Thoracic aorta (tissue), 2 donors: ENCODE data around the gene CYP27C1. TPM values are rescaled to one million over a fixed set of nuclear protein-coding genes. Genes with fewer than 3 reads are reported as not detected.

Experiments used
- ATAC-seq: fragments of 150-250 bp; one replicate; pipeline ENCODE4 v1.8.0; 2017; ENCODE audit warnings: low read depth; ENCODE audit not compliant: insufficient number of reproducible peaks, low FRiP score
- DNase-seq: peaks from one replicate; pipeline ENCODE4 v3.0.0-alpha.2; 2020; ENCODE audit warnings: low spot score
- H3K27ac ChIP-seq, 2 donors: fragments of 200-600 bp; sonication (generic); 1 replicate in 1 of 2; 2 replicates in 1 of 2; pipeline ENCODE4 v1.5.1; 2016; ENCODE audit warnings: mild to moderate bottlenecking in 2 of 2, moderate library complexity in 2 of 2
- H3K27me3 ChIP-seq: fragments of 200-600 bp; sonication (generic); replicated peaks from 2 replicates; pipeline ENCODE4 v1.6.0; 2016; ENCODE audit warnings: mild to moderate bottlenecking; ENCODE audit not compliant: insufficient read depth
- H3K36me3 ChIP-seq: fragments of 200-600 bp; sonication (generic); one replicate; pipeline ENCODE4 v1.5.1; 2016
- H3K4me1 ChIP-seq, 2 donors: fragments of 200-600 bp; sonication (generic); 1 replicate in 1 of 2; 2 replicates in 1 of 2; pipeline versions ENCODE4 v1.5.1 to v1.6.0; 2016; ENCODE audit warnings: low read depth in 2 of 2, mild to moderate bottlenecking in 1 of 2; ENCODE audit not compliant: control insufficient read depth in 1 of 2
- H3K4me3 ChIP-seq: fragments of 200-600 bp; sonication (generic); 2 replicates; pipeline ENCODE4 v1.5.1; 2016; ENCODE audit warnings: mild to moderate bottlenecking
- H3K9me3 ChIP-seq: fragments of 200-600 bp; sonication (generic); 2 replicates; pipeline ENCODE4 v1.5.1; 2016
- total RNA-seq, 2 donors: library from RNA; depleted of rRNA; stranded (reverse); fragments of >200 nt; gene quantifications; one replicate each; pipeline versions ENCODE4 v1.1.0 to v1.2.3, GENCODE V29; 2016
- TF ChIP-seq, protein P1 (sequence below): fragments of 200-600 bp; sonication (generic); IDR thresholded peaks from one replicate; pipeline ENCODE4 v1.5.1; 2019; ENCODE audit warnings: antibody characterized with exemption

The CYP27C1 gene
- total RNA-seq, 2 donors from 2014 or later = 0.35 TPM; not detected in 1

DNA sequence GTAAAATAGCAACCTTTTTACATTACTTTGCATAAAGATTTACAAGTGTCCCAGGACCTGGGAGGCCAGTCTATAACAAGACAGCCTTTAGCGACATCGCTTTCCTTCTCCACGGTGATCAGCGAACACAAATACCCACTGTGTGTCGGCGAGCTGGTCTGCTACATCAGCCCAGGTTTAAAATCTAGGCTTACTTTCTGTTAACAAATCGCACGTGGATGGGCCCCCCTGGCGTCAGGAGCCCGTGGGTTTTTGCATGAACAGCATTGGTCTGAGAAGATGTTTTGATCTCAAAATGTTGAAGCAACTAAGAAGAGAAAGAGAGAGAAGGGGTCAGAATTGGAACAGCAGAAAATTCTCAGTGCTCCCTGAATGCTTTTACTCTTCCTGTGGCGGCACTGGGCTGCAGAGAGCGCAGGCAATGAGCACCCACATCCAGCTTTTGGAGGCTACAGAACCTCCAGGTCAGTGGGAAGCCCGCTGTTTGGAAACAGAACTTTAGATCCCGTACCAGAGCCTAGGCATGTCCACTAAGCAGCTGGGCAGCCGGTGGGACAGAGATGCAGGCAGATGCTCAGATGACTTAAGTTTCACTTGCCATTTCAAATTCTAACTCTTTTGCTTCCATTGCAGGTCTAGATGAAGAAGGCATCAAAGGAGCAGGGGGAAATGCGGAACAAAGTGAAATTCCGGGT lies 32.9 kb downstream of the CYP27C1 start:
- no peaks in the 10 kb centered on the region for H3K4me1 ChIP-seq
- TF ChIP-seq, protein P1, sequence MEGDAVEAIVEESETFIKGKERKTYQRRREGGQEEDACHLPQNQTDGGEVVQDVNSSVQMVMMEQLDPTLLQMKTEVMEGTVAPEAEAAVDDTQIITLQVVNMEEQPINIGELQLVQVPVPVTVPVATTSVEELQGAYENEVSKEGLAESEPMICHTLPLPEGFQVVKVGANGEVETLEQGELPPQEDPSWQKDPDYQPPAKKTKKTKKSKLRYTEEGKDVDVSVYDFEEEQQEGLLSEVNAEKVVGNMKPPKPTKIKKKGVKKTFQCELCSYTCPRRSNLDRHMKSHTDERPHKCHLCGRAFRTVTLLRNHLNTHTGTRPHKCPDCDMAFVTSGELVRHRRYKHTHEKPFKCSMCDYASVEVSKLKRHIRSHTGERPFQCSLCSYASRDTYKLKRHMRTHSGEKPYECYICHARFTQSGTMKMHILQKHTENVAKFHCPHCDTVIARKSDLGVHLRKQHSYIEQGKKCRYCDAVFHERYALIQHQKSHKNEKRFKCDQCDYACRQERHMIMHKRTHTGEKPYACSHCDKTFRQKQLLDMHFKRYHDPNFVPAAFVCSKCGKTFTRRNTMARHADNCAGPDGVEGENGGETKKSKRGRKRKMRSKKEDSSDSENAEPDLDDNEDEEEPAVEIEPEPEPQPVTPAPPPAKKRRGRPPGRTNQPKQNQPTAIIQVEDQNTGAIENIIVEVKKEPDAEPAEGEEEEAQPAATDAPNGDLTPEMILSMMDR = no peak
- H3K27me3 ChIP-seq = no peaks in the 10 kb centered on the region
- no peaks in the 10 kb centered on the region for H3K36me3 ChIP-seq
- no peaks in the 10 kb centered on the region for H3K9me3 ChIP-seq
- no peak for DNase-seq
- no peak overlapping the region for H3K4me3 ChIP-seq
- no peak overlapping the region for H3K27ac ChIP-seq
- no peak for ATAC-seq

DNA sequence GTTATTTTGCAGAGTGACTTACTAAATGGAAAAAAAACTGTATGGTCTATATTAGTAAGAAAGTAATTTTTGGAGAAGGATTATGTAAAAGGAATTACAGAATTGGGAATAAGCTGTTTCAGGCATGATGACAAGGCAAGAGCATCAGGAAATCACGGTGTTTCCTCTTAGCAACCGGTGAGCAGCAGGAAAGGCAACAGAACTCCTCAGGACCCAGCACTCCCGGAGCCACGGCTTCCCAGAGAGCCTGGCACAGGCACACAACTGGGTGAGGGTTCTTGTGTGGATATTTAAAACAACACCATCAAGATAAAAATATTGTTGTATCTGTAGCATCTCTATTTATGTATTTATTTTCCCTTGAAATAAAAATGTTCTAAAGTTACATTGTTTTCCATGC lies 34.4 kb downstream of the CYP27C1 start:
- Histone ChIP-seq H3K36me3 (no peaks in the 10 kb centered on the region), H3K27me3 (no peaks in the 10 kb centered on the region), H3K4me1 (no peaks in the 10 kb centered on the region), H3K9me3 (peaks cover 1% of the 10 kb centered on the region), H3K4me3 (no peak overlapping the region), H3K27ac (no peak overlapping the region)
- DNase-seq (no peak), ATAC-seq (no peak)
- TF ChIP-seq, protein P1 = no peak

DNA sequence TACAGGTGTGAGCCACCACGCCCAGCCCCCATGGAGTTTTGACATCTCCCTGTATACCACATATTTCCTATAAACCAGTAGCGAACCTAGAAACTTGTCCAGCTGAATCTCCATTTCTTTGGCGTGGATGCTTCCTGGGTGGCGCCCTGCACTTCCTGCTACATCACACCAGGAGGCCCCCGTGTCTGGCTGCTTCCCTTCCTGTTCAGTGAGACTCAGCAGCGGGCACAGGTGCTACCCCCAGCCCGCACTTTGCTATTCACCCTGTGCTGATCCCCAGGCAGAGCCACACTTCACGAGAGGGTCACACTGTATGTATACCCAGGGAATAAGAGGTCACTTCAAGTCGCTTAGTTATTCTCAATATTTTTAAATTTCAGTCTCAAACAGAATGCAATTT lies 35.0 kb downstream of the CYP27C1 start:
- TF ChIP-seq, protein P1 = no peak
- Histone ChIP-seq H3K27ac (no peak overlapping the region), H3K4me3 (no peak overlapping the region), H3K4me1 (no peaks in the 10 kb centered on the region), H3K36me3 (no peaks in the 10 kb centered on the region), H3K9me3 (peaks cover 4% of the 10 kb centered on the region), H3K27me3 (no peaks in the 10 kb centered on the region)
- DNase-seq (no peak), ATAC-seq (no peak)

DNA sequence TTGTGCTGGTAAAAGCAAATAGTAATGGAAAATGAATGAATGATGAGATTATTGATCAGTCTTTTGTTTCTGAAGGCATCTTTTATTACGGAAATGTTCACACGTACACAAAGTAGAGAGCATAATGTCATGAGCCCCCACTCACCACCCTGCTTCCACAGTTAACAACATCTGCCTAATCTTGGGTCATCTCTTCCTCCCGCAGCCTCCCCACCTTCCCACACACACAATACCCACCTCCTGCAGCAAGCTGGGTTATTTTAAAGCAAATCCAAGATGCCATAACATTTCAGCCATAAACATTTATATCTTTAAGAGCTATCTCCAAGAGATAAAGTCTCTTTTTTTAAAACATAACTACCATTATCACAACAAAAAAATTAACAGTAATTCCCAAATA lies 36.3 kb downstream of the CYP27C1 start:
- Histone ChIP-seq H3K27me3 (no peaks in the 10 kb centered on the region), H3K4me3 (no peak overlapping the region), H3K27ac (no peak overlapping the region), H3K9me3 (peaks cover 4% of the 10 kb centered on the region), H3K36me3 (no peaks in the 10 kb centered on the region), H3K4me1 (no peaks in the 10 kb centered on the region)
- DNase-seq = no peak
- ATAC-seq = no peak
- TF ChIP-seq, protein P1 = no peak

DNA sequence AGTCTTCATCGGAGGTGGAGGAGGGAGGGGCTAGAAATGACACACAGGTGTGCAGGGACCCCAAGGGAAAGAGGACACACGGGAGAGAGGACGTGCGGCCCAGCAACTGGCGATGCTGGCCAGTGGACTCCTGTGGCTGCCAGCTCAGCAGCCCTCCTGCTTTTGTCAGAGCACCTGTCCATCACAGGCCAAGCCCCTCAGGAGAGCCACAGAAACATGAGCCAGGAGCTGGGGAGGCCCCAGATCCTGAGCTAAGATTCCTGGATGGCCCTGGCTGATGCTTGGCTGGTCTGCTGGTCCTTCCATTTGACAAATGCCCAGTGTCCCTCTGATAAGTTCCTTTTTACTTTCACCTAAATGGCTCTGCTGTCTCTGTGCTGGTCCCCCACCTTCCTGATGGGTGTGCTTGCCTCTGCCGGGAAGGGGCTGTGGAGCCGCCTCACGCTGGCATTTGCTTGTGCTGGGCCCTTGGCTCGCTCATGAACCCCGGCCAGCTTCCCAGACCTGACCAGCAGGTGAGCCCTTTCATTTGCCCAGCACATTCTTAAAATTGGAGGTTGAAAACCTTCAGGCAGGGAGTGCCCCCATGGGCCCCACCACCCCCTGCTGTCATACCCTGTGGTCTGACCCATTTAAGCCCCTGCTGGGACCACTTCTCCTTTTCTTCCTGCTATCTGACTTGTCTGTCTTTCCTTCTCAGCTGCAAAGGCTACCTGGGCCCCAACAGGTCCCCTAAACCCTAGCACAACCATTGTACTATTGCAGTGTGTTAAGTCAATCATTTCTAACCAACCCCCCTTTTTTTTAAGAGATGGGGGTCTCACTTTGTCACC lies 37.3 kb downstream of the CYP27C1 start:
- Histone ChIP-seq H3K27ac (no peak overlapping the region), H3K9me3 (peaks cover 4% of the 10 kb centered on the region), H3K4me1 (no peaks in the 10 kb centered on the region), H3K36me3 (no peaks in the 10 kb centered on the region), H3K4me3 (no peak overlapping the region), H3K27me3 (no peaks in the 10 kb centered on the region)
- ATAC-seq (no peak), DNase-seq (no peak)
- TF ChIP-seq, protein P1 = no peak
